HG03460 (cell line): ENCODE measurements around the gene UBE2R2.
"Not testable (repeated sequence)": the region's sequence is repeated elsewhere in the genome, so short reads cannot be mapped to it uniquely, and the experiment has no call there.

ENCODE experiments used
- ATAC-seq: cut with Tn5 transposase; IDR thresholded peaks from one replicate; pipeline ENCODE4 v1.9.1; 2021; ENCODE audit not compliant: unreplicated experiment

UBE2R2 gene

GRCh38 chr9:33924978-33925797 lies 108.2 kb downstream of the UBE2R2 start:
- no peak for ATAC-seq

GRCh38 chr9:33926746-33927485 lies 110.0 kb downstream of the UBE2R2 start:
- ATAC-seq: no peak

GRCh38 chr9:33927694-33928093 lies 110.7 kb downstream of the UBE2R2 start:
- ATAC-seq: no peak

GRCh38 chr9:33931326-33931725 lies 114.4 kb downstream of the UBE2R2 start:
- no peak for ATAC-seq

- no peak for ATAC-seq
These were observed 115.3 kb downstream of the UBE2R2 start for GRCh38 chr9:33932078-33932807.

- no peak for ATAC-seq
These were observed 117.4 kb downstream of the UBE2R2 start for GRCh38 chr9:33934188-33934878.

GRCh38 chr9:33939924-33940874 lies 123.2 kb downstream of the UBE2R2 start:
- ATAC-seq: no peak

- no peak for ATAC-seq
These were observed 125.6 kb downstream of the UBE2R2 start for GRCh38 chr9:33942471-33943083.

- ATAC-seq: no peak
These were observed 126.4 kb downstream of the UBE2R2 start for GRCh38 chr9:33943389-33943788.

- ATAC-seq: no peak
These were observed 130.0 kb downstream of the UBE2R2 start for GRCh38 chr9:33946779-33947535.

- ATAC-seq: no peak
These were observed 133.4 kb downstream of the UBE2R2 start for GRCh38 chr9:33950371-33950770.

GRCh38 chr9:33952066-33952465 lies 135.1 kb downstream of the UBE2R2 start:
- ATAC-seq: no peak

- no peak for ATAC-seq
These were observed 139.6 kb downstream of the UBE2R2 start for GRCh38 chr9:33956544-33956943.

- ATAC-seq: no peak
These were observed 142.8 kb downstream of the UBE2R2 start for GRCh38 chr9:33959725-33960124.

- ATAC-seq: not testable (repeated sequence)
These were observed 145.5 kb downstream of the UBE2R2 start for GRCh38 chr9:33962468-33962867.

- no peak for ATAC-seq
These were observed 147.3 kb downstream of the UBE2R2 start for GRCh38 chr9:33964086-33964768.
